SK-N-SH (cell line): ENCODE measurements around the gene LPGAT1. TPM values are rescaled to one million over a fixed set of nuclear protein-coding genes. Genes with fewer than 3 reads are reported as not detected.

Source experiments
- CTCF ChIA-PET: fragments of 300-600, 350-600 bp; formaldehyde crosslinking; extraction: SDS; loops from one replicate; lab custom pipeline; 2021; lab: Yijun Ruan, JAX
- POLR2A ChIA-PET: fragments of 350-600 bp; sonication (Branson Sonifier 250); formaldehyde crosslinking; extraction: SDS; loops from one replicate; lab custom pipeline; 2020; ENCODE audit warnings: antibody characterized with exemption, inconsistent platforms; lab: Yijun Ruan, JAX
- DNase-seq: peaks from one replicate; pipeline ENCODE4 v3.0.0; 2012
- H2AFZ ChIP-seq: fragments of 200-600 bp; sonication (generic); 2 replicates; pipeline ENCODE4 v1.8.1; 2016; ENCODE audit warnings: antibody characterized with exemption, mild to moderate bottlenecking, low read depth
- H3F3A ChIP-seq: fragments of 200-600 bp; sonication (generic); replicated peaks from 2 replicates; pipeline ENCODE3; 2016; ENCODE audit warnings: antibody characterized with exemption, mild to moderate bottlenecking; ENCODE audit not compliant: insufficient read depth
- H3K27ac ChIP-seq, 2 experiments: fragments of 200-500 bp in 1 of 2; fragments of 200-600 bp in 1 of 2; sonication (Bioruptor generic) in 1 of 2; sonication (generic), shearing (Covaris generic) in 1 of 2; 2 replicates each; pipeline versions ENCODE4 v1.5.1 to v1.6.1; 2014 to 2016; ENCODE audit warnings: low read depth in 2 of 2, inconsistent platforms in 1 of 2, low read length in 1 of 2, mild to moderate bottlenecking in 1 of 2, mixed read lengths in 1 of 2
- H3K27me3 ChIP-seq: fragments of 200-600 bp; sonication (generic), shearing (Covaris generic); 2 replicates; pipeline ENCODE4 v1.6.1; 2016; ENCODE audit warnings: mixed run types; ENCODE audit not compliant: insufficient read depth
- H3K36me3 ChIP-seq, 2 experiments: fragments of 200-500 bp in 1 of 2; fragments of 200-600 bp in 1 of 2; sonication (Bioruptor generic) in 1 of 2; sonication (generic) in 1 of 2; replicated peaks in 1 of 2; 2 replicates each; pipeline versions ENCODE3 to v1.5.1; 2014 to 2016; ENCODE audit warnings: low read length in 1 of 2, mild to moderate bottlenecking in 1 of 2; ENCODE audit not compliant: insufficient read depth in 2 of 2, control insufficient read depth in 1 of 2
- H3K4me1 ChIP-seq, 2 experiments: fragments of 200-500 bp in 1 of 2; fragments of 200-600 bp in 1 of 2; sonication (Bioruptor generic) in 1 of 2; sonication (generic), shearing (Covaris generic) in 1 of 2; 2 replicates each; pipeline versions ENCODE4 v1.5.1 to v1.6.1; 2014 to 2016; ENCODE audit warnings: low read depth in 1 of 2, low read length in 1 of 2, mixed run types in 1 of 2; ENCODE audit not compliant: insufficient read depth in 2 of 2, control insufficient read depth in 1 of 2
- H3K4me2 ChIP-seq: fragments of 200-600 bp; sonication (generic), shearing (Covaris generic); 2 replicates; pipeline ENCODE4 v1.6.1; 2017; ENCODE audit warnings: mixed run types
- H3K4me3 ChIP-seq, 2 experiments: fragments of 200-500 bp in 1 of 2; fragments of 200-600 bp in 1 of 2; sonication (Bioruptor generic) in 1 of 2; sonication (generic), shearing (Covaris generic) in 1 of 2; 2 replicates each; pipeline versions ENCODE4 v1.5.1 to v1.8.1; 2014 to 2016; ENCODE audit warnings: low read depth in 2 of 2, inconsistent platforms in 1 of 2, low read length in 1 of 2, mild to moderate bottlenecking in 1 of 2, mixed read lengths in 1 of 2, moderate library complexity in 1 of 2
- H3K79me2 ChIP-seq: fragments of 200-600 bp; sonication (generic); 2 replicates; pipeline ENCODE4 v1.8.1; 2017; ENCODE audit warnings: mild to moderate bottlenecking; ENCODE audit not compliant: insufficient read depth
- H3K9ac ChIP-seq: fragments of 200-600 bp; sonication (generic); 2 replicates; pipeline ENCODE4 v1.6.1; 2017; ENCODE audit warnings: mixed run types
- H3K9me2 ChIP-seq: fragments of 200-600 bp; sonication (generic); 2 replicates; pipeline ENCODE4 v1.6.1; 2017; ENCODE audit warnings: mixed run types
- H3K9me3 ChIP-seq: fragments of 200-600 bp; sonication (generic); 2 replicates; pipeline ENCODE4 v1.6.1; 2017; ENCODE audit warnings: mixed run types, mild to moderate bottlenecking, moderate library complexity
- H4K20me1 ChIP-seq: fragments of 200-600 bp; sonication (generic); 2 replicates; pipeline ENCODE4 v1.6.1; 2017; ENCODE audit warnings: mild to moderate bottlenecking, mixed run types; ENCODE audit not compliant: insufficient read depth
- ELF1 ChIP-seq: IDR thresholded peaks from 2 replicates; pipeline ENCODE4 v1.4.0; 2012
- FOXJ3 ChIP-seq: sonication (generic); formaldehyde crosslinking; IDR thresholded peaks from 2 replicates; pipeline ENCODE4 v1.5.1; 2020; ENCODE audit warnings: mild to moderate bottlenecking, missing genetic modification reagents
- FOXM1 ChIP-seq: IDR thresholded peaks from 2 replicates; pipeline ENCODE4 v1.4.0; 2012; ENCODE audit warnings: low read depth, mild to moderate bottlenecking
- GABPA ChIP-seq: IDR thresholded peaks from 2 replicates; pipeline ENCODE4 v1.4.0; 2012; ENCODE audit warnings: low read depth, mild to moderate bottlenecking
- JUND ChIP-seq: IDR thresholded peaks from 2 replicates; pipeline ENCODE4 v1.4.0; 2012
- MAX ChIP-seq: IDR thresholded peaks from 2 replicates; pipeline ENCODE4 v1.4.0; 2012; ENCODE audit warnings: low read depth
- RCOR1 ChIP-seq: fragments of 150-350 bp; IDR thresholded peaks from 2 replicates; pipeline ENCODE4 v1.6.1; 2017; ENCODE audit warnings: antibody characterized with exemption, low read length
- RXRA ChIP-seq: IDR thresholded peaks from 2 replicates; pipeline ENCODE4 v1.4.0; 2012; ENCODE audit warnings: low read depth, mild to moderate bottlenecking, borderline replicate concordance
- SIN3A ChIP-seq: IDR thresholded peaks from 2 replicates; pipeline ENCODE4 v1.6.1; 2012; ENCODE audit warnings: low read depth, mild to moderate bottlenecking, low read length, moderate library complexity, borderline replicate concordance
- SMC3 ChIP-seq: IDR thresholded peaks from 2 replicates; pipeline ENCODE4 v1.6.1; 2012; ENCODE audit warnings: low read depth, low read length, improper control_type of control experiment
- TEAD4 ChIP-seq: IDR thresholded peaks from 2 replicates; pipeline ENCODE4 v1.4.0; 2012; ENCODE audit warnings: mild to moderate bottlenecking, borderline replicate concordance; ENCODE audit not compliant: insufficient read depth
- WGBS: methylation state at CpG from one replicate; pipeline ENCODE4 v1.1.6; 2017; ENCODE audit warnings: low lambda C conversion rate; 5-methylcytosine and 5-hydroxymethylcytosine counted together
- polyA plus RNA-seq, 3 experiments: library from polyadenylated mRNA; depleted of rRNA; stranded (reverse); fragments of >200 nt; gene quantifications; 2 replicates each; pipeline ENCODE4 v1.2.3, GENCODE V29; 2012
- TF ChIP-seq, protein P1 (sequence below): IDR thresholded peaks from 2 replicates; pipeline ENCODE4 v1.6.1; 2012; ENCODE audit warnings: mild to moderate bottlenecking, low read depth, low read length, moderate library complexity
- TF ChIP-seq, protein P2 (sequence below): fragments of 200-600 bp; sonication (generic); IDR thresholded peaks from 2 replicates; pipeline ENCODE4 v1.6.1; 2017; ENCODE audit warnings: antibody characterized with exemption, mild to moderate bottlenecking, moderate library complexity

Gene LPGAT1
- polyA plus RNA-seq, 1 of the 3 experiments (the other 2 are of a cell fraction): 4.8 TPM

- TF ChIP-seq, protein P1, sequence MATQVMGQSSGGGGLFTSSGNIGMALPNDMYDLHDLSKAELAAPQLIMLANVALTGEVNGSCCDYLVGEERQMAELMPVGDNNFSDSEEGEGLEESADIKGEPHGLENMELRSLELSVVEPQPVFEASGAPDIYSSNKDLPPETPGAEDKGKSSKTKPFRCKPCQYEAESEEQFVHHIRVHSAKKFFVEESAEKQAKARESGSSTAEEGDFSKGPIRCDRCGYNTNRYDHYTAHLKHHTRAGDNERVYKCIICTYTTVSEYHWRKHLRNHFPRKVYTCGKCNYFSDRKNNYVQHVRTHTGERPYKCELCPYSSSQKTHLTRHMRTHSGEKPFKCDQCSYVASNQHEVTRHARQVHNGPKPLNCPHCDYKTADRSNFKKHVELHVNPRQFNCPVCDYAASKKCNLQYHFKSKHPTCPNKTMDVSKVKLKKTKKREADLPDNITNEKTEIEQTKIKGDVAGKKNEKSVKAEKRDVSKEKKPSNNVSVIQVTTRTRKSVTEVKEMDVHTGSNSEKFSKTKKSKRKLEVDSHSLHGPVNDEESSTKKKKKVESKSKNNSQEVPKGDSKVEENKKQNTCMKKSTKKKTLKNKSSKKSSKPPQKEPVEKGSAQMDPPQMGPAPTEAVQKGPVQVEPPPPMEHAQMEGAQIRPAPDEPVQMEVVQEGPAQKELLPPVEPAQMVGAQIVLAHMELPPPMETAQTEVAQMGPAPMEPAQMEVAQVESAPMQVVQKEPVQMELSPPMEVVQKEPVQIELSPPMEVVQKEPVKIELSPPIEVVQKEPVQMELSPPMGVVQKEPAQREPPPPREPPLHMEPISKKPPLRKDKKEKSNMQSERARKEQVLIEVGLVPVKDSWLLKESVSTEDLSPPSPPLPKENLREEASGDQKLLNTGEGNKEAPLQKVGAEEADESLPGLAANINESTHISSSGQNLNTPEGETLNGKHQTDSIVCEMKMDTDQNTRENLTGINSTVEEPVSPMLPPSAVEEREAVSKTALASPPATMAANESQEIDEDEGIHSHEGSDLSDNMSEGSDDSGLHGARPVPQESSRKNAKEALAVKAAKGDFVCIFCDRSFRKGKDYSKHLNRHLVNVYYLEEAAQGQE: no peak
- TF ChIP-seq FOXM1 (no peak), SIN3A (no peak)
Observed at GRCh38 chr1:211851174-211851573, 20.6 kb upstream of the LPGAT1 start (continued).

- no peak overlapping the region for H3K4me3 ChIP-seq
- no peaks in the 10 kb centered on the region for H3K79me2 ChIP-seq
- DNase-seq: no peak
- ChIA-PET POLR2A (no interaction called here), CTCF (interaction anchor here (0.7 to 1.5 kb wide), 2 partner anchors 15 to 145 kb away, joined by 3 to 5 read pairs; no protein-coding TSS in a partner anchor)
- no peaks in the 10 kb centered on the region for H3K9me2 ChIP-seq
- no peaks in the 10 kb centered on the region for H3F3A ChIP-seq
- no peaks in the 10 kb centered on the region for H3K27me3 ChIP-seq
- no peaks in the 10 kb centered on the region for H3K36me3 ChIP-seq
- H3K9ac ChIP-seq: no peak overlapping the region
- no peaks in the 10 kb centered on the region for H3K9me3 ChIP-seq
- H4K20me1 ChIP-seq: no peaks in the 10 kb centered on the region
- H2AFZ ChIP-seq: peak overlapping the region; percentile 52
- H3K4me2 ChIP-seq: no peak overlapping the region
- WGBS: 81% methylated on average over 7 of the region's 7 CpGs
- no peak overlapping the region for H3K27ac ChIP-seq
- TF ChIP-seq ELF1 (no peak), TEAD4 (no peak), RCOR1 (no peak), MAX (no peak), JUND (no peak), FOXJ3 (CRISPR knock-in tag) (no peak), RXRA (no peak), SMC3 (no peak), GABPA (no peak)
- TF ChIP-seq, protein P2, sequence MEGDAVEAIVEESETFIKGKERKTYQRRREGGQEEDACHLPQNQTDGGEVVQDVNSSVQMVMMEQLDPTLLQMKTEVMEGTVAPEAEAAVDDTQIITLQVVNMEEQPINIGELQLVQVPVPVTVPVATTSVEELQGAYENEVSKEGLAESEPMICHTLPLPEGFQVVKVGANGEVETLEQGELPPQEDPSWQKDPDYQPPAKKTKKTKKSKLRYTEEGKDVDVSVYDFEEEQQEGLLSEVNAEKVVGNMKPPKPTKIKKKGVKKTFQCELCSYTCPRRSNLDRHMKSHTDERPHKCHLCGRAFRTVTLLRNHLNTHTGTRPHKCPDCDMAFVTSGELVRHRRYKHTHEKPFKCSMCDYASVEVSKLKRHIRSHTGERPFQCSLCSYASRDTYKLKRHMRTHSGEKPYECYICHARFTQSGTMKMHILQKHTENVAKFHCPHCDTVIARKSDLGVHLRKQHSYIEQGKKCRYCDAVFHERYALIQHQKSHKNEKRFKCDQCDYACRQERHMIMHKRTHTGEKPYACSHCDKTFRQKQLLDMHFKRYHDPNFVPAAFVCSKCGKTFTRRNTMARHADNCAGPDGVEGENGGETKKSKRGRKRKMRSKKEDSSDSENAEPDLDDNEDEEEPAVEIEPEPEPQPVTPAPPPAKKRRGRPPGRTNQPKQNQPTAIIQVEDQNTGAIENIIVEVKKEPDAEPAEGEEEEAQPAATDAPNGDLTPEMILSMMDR: no peak
- TF ChIP-seq, all 33 proteins: peak for 0
- H3K4me1 ChIP-seq: no peaks in the 10 kb centered on the region
Observed at GRCh38 chr1:211843507-211844298, 13.1 kb upstream of the LPGAT1 start.
